ENCODE results near the gene PARP12.
"Not testable (repeated sequence)": the region's sequence is repeated elsewhere in the genome, so short reads cannot be mapped to it uniquely, and the experiment has no call there.

The PARP12 gene, protein sequence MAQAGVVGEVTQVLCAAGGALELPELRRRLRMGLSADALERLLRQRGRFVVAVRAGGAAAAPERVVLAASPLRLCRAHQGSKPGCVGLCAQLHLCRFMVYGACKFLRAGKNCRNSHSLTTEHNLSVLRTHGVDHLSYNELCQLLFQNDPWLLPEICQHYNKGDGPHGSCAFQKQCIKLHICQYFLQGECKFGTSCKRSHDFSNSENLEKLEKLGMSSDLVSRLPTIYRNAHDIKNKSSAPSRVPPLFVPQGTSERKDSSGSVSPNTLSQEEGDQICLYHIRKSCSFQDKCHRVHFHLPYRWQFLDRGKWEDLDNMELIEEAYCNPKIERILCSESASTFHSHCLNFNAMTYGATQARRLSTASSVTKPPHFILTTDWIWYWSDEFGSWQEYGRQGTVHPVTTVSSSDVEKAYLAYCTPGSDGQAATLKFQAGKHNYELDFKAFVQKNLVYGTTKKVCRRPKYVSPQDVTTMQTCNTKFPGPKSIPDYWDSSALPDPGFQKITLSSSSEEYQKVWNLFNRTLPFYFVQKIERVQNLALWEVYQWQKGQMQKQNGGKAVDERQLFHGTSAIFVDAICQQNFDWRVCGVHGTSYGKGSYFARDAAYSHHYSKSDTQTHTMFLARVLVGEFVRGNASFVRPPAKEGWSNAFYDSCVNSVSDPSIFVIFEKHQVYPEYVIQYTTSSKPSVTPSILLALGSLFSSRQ

DNA sequence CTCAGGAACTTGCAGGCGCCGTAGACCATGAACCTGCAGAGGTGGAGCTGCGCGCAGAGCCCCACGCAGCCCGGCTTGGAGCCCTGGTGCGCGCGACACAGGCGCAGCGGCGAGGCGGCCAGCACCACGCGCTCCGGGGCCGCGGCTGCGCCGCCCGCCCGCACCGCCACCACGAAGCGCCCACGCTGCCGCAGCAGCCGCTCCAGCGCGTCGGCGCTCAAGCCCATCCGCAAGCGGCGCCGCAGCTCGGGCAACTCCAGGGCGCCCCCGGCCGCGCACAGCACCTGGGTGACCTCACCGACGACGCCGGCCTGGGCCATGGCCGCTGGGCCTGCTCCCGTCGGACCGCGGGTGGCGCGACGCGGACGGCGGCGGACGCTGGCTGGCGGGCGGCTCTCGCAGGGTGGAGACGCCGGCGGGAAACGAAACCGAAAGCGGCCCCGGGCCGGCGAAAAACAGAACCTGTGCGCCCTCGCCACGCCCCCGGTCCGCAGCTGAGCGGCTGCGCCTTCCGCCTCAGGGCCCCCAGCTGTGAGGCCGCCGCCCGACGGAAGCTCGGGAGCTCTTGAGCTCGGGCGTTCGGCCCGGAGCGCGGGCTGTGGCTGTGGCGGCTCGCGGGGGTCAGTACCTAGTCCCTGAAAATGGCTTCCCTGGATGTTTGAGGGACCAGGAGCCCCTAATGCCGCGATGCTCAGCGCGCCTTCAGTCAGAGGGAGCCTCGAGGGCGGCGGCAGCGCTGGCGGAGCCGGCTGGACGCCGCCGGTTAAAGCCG lies at the start of gene PARP12:
Gene PARP12, minus strand, starts transcription at position 424 of the 772 bp plus-strand sequence. Its CDS starts 104 bp downstream, at position 320.
- peak; percentile 54 for DNase-seq

DNA sequence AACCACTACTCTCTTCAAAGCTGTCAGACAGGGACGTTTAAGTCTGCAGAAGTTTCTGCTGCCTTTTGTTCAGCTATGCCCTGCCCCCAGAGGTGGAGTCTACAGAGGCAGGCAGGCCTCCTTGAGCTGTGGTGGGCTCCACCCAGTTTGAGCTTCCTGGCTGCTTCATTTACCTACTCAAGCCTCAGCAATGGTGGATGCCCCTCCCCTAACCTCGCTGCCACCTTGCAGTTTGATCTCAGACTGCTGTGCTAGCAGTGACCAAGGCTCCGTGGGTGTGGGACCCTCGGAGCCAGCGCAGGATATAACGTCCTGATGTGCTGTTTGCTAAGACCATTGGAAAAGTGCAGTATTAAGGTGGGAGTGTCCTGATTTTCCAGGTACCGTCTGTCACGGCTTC lies 46.0 kb upstream of the PARP12 start:
- not testable (repeated sequence) for DNase-seq

DNA sequence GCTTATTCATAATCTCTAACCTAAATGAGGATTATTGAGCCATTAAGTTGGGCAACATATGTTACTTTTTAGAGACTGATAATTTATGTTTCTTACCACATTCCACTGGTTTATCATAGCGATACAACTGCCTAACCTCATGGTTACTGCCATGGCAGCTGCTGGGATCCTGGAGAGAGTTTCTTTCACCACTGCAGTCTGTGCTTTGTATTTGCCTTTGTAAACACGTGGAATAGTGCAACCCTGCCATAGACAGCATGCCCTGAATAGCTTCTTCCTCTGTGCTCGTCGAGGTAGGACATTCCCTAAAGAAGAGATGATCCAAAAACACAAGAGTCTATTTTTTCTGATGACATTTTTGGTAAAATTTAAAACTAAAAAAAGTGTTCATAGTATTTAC lies 33.7 kb upstream of the PARP12 start:
- DNase-seq, result no peak

DNA sequence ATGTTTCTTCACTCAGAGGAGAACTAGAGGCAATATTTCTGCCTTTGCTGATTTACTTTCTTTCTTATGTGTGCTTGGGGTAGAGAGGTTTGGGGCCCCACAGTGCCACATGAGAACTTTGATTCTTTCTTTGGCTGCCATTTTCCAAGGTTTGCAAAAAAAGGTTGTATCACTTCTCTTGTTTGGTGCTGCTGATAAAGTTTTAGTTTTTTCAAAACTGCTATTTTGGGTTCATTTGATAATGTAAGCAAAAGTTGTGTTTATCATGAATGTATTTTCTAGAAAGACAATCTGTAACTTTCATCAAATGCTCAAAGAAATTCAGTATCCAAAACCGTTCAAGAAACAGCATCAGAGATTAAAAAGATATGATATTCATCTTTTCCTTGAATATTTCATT lies 30.6 kb upstream of the PARP12 start:
- no peak for DNase-seq

DNA sequence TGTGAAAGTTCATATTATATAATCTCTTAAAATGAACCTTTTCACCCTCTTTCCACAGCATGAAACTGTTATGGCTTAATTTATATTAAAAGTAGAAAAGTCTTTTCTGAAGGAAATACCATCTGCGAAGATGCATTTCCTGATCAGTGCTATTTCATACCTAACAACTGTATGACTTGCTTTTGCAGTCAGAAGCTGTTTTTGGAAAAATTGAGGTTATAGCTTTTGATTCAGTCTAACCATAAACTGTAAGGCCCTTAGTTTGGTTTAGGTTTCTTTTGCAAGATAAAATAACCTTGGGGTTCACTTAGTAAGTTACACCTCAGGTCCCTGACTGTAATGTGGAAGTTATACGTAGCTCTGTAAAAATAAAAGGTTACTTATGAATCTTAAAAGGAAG lies 22.7 kb upstream of the PARP12 start:
- DNase-seq, result no peak

DNA sequence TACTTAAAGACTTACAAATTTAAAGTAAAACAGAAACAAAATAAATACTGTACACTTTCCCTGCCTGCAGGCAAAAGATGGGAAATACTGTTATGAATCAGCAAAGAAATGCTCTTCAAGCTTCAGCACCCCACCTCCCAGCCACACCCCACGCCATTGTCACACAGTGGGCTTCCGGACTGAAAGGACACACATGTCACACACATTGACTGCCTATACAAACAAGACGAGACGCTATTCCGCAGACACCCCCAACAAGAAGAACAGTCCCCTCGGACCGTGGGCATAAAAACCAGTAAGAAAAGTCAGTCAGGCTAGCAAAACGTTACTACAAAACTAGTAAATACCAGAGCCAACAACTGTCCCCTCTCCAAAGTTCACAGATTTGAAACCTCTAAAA lies 22.2 kb upstream of the PARP12 start:
- no peak for DNase-seq

GRCh38 chr7:140084142-140084655 lies 21.4 kb upstream of the PARP12 start:
- DNase-seq, result no peak

DNA sequence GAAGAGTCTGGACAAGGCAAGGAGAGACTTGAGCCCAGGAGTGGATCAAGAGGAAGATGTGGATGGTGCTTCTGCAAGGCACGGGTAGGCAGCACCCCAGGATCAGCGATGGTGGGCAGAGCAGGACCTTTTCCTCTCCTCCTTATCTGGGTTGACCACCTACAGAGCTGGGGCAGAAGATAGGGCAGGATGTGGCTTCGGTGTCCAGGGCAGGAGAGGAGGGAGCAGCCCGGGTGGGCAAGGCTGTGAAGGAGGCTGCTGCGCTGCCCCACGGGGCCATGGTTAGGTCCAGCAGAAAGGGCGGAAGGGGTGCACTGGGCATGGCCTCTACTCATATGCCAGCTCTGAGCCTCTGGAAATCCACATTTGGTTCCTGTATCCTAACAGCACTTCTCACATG lies 20.0 kb upstream of the PARP12 start:
- DNase-seq, result no peak

DNA sequence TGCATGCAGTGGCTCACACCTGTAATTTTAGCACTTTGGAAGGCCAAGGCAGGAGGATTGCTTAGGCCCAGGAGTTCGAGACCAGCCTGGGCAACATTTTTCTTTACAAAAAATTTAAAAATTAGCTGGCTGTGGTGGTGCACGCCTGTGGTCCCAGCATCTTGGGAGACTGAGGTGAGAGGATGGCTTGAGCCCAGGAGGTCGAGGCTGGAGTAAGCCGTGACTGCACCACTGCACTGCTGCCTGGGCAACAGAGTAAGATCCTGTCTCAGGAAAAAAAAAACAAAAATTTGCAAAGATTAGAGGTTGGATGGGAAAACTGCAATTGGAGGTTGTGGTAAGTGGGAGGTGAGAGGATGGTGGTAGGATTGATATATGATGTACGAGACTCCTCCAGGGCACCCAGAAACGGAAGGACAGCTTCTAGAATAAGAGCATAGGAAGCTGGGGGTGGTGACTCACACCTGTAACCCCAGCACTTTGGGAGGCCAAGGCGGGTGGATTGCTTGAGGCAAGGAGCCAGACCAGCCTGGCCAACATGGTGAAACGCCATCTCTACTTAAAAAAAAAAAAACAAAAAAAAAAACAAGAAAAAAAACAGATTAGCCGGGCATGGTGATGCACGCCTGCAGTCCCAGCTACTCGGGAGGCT lies 19.1 kb upstream of the PARP12 start:
- DNase-seq, result no peak

DNA sequence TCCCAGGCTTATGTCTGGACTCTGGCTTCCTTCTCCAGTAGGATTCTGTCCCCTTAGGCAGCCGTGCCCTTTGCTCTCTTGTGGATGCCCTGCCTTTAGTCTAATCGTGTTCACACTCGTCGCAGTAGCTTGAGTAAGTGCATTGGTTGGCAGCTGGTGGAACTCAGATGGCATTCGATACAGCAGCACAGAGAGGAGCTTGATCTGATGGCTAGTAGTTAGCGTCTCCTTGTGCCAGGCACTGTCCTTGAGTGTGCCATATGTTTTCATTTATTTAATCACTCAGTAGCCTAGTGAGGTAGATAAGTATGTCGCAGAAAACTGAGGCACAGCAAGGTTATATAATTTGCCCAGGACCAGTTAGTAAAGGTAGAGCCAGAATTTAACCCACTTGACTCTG lies 18.2 kb upstream of the PARP12 start:
- DNase-seq, result peak; percentile 50

- no peak for DNase-seq
These were observed 16.4 kb upstream of the PARP12 start for GRCh38 chr7:140079121-140079536.

DNA sequence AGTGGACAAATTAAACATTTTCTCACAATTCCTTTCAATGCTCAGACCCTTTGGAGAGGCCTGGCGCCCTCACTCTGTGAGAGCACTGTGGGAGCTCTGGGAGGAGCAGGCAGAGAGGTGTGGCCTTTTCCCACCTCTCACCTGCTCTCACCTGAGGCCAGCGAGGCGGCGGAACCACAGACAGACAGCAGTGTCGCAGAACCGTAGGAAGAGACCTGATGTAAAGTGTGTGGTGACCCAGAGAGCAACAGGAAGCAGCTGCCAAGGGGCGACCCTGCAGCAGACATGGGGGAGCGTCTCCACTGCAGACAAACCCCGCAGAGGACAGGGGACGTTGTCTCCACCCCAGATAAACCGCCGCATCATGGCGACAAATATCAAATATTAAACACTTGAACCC lies 15.6 kb upstream of the PARP12 start:
- no peak for DNase-seq

DNA sequence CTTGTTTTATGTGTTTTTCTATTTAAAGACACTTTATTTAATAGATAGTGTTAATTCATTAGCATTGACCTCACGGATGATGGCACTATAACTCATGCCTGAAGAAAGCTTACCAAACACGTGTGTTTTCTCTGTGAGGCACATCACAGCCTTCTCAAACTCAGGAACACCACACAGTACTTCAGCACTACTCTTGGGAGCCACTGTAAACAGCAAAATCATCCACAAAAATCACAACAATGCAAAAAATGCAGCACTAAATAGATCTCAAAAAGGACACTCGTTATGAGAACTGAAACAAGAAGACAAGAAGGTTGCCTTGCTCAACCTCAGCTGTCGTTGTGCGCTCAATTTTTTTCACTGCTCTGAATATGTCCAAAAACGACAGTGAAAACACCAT lies 12.0 kb upstream of the PARP12 start:
- no peak for DNase-seq

DNA sequence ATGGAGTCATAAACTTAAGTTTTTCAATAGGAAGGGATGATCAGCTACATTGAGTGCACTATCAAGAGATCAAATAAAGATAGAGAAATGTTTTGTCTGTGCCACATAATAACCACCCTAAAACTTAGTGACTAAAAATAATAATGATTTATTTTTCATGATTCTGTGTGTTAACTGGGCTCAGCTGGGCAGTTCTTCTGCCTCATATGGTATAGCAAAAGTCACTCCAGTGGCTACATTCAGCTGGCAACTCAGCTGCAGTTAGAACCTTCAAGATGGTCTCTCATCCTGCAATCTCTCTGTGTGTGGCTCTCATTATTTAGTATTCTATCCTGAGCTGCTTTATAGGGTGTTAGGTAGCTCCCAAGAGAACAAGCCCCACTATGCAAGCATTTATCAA lies 7.8 kb upstream of the PARP12 start:
- DNase-seq, result no peak

- no peak for DNase-seq
These were observed 6.7 kb upstream of the PARP12 start for GRCh38 chr7:140069298-140069949.

DNA sequence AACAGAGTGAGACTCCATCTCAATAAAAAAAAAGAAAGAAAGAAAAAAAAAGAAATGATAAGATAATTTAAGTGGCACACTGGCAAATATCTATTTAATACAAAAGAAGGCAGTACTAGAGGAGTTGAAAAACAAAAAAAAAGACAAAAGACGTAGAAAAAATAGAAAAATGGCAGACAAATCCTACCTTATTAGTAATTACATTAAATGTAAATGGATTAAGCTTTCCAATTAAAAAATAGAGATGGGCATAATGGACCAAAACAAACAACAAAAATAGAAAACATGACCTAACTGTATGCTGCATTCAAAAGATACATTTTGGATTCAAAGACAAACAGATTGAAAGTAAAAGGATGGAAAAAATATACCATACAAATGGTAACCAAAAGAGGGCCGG lies 5.3 kb upstream of the PARP12 start:
- no peak for DNase-seq

DNA sequence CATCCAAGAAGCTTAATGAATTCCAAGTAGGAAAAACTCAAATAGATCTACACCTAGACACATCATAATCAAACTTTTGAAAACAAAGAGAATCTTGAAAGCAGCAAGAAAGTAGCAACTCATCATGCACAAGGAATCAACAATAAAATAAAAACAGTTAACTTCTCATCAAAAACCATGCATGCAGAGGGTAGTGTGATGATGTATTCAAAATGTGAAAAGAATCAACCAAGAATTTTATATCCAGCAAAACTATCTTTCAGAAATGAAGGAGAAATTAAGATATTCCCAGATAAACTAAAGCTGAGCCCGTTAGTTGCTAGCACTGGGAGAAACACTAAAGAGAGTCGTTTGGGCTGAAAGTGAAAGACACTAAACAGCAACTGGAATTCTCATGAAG lies 4.3 kb upstream of the PARP12 start:
- DNase-seq, result no peak

GRCh38 chr7:140062118-140062527 lies 628 bp downstream of the PARP12 start:
- peak; percentile 32 for DNase-seq

GRCh38 chr7:140061607-140061930 lies 1.2 kb downstream of the PARP12 start:
- no peak for DNase-seq

GRCh38 chr7:140060788-140061606 lies 1.8 kb downstream of the PARP12 start:
- DNase-seq, result no peak

DNA sequence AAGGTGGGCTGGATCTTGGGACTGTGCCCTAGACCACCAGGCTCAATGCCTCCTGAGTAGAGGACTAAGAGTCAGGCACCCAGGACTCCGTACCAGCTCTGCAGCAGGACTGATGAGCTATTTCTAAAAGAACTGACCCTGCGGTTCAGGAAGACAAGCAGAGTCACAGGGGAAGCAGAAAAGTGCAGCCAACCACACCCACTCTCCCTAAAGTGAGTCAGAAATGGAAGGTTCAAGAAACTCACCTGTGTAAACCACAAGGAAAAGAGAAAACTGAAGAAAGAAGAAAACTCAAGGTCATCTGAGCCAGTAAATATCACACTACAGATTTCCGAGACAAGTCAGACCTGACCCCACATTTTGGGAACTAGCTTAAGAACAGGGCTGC lies 2.5 kb downstream of the PARP12 start:
- DNase-seq, result no peak

Measured in NCI-H2171 treated with DMSO at 0.1 percent for 48 hours (cell line).